ENCODE data around the gene DGLUCY.

The DGLUCY gene

GRCh38 chr14:91257328-91258010 lies 143.6 kb downstream of the DGLUCY start:
- H3K27me3 ChIP-seq (replicated peaks; ENCODE audit: control insufficient read depth, insufficient read depth, low read length): no peaks in the 10 kb centered on the region
- no peak overlapping the region for H3K4me3 ChIP-seq (replicated peaks; ENCODE audit: low read depth, low read length)
- TF ChIP-seq CTCF (IDR thresholded peaks at IDR 0.05; ENCODE audit: insufficient read depth, low read length, poor library complexity, severe bottlenecking): no peak
- no peak for DNase-seq (ENCODE audit: extremely low read depth, insufficient read length)
- no peaks in the 10 kb centered on the region for H3K36me3 ChIP-seq (ENCODE audit: control insufficient read depth, insufficient read depth, low read length)

GRCh38 chr14:91258011-91258618 lies 144.2 kb downstream of the DGLUCY start:
- no peak for TF ChIP-seq CTCF (IDR thresholded peaks at IDR 0.05; ENCODE audit: insufficient read depth, low read length, poor library complexity, severe bottlenecking)
- Histone ChIP-seq H3K36me3 (ENCODE audit: control insufficient read depth, insufficient read depth, low read length) (no peaks in the 10 kb centered on the region), H3K4me3 (replicated peaks; ENCODE audit: low read depth, low read length) (no peak overlapping the region), H3K27me3 (replicated peaks; ENCODE audit: control insufficient read depth, insufficient read depth, low read length) (no peaks in the 10 kb centered on the region)
- no peak for DNase-seq (ENCODE audit: extremely low read depth, insufficient read length)

DNA sequence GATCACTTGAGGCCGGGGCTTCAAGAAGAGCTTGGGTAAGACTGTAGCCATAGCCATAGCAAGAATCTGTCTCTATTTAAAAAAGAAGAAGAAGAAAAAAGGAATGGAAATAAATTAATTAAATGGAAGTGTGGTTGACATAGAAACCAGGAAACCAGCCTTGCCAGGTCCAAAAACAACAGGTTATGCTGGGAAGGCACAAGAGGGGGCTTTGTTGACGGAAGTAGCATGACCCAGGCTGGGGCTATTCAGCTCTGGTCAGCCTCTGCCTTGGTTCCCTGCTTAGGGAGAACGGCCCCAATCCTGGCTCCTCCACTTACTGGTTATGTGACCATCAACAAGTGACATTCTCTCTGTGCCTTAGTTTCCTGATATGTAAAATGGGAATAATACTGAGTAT lies 145.0 kb downstream of the DGLUCY start:
- no peak for TF ChIP-seq CTCF (IDR thresholded peaks at IDR 0.05; ENCODE audit: insufficient read depth, low read length, poor library complexity, severe bottlenecking)

GRCh38 chr14:91261115-91261514 lies 147.2 kb downstream of the DGLUCY start:
- Histone ChIP-seq H3K36me3 (ENCODE audit: control insufficient read depth, insufficient read depth, low read length) (no peaks in the 10 kb centered on the region), H3K4me3 (replicated peaks; ENCODE audit: low read depth, low read length) (no peak overlapping the region), H3K27me3 (replicated peaks; ENCODE audit: control insufficient read depth, insufficient read depth, low read length) (no peaks in the 10 kb centered on the region)
- TF ChIP-seq CTCF (IDR thresholded peaks at IDR 0.05; ENCODE audit: insufficient read depth, low read length, poor library complexity, severe bottlenecking): no peak
- DNase-seq (ENCODE audit: extremely low read depth, insufficient read length): no peak

More for the DNA sequence above, 145.0 kb downstream of the DGLUCY start:
- no peaks in the 10 kb centered on the region for H3K27me3 ChIP-seq (replicated peaks; ENCODE audit: control insufficient read depth, insufficient read depth, low read length)
- no peak overlapping the region for H3K4me3 ChIP-seq (replicated peaks; ENCODE audit: low read depth, low read length)
- no peak for DNase-seq (ENCODE audit: extremely low read depth, insufficient read length)
- no peaks in the 10 kb centered on the region for H3K36me3 ChIP-seq (ENCODE audit: control insufficient read depth, insufficient read depth, low read length)

- no peak for TF ChIP-seq CTCF (IDR thresholded peaks at IDR 0.05; ENCODE audit: insufficient read depth, low read length, poor library complexity, severe bottlenecking)
- H3K36me3 ChIP-seq (ENCODE audit: control insufficient read depth, insufficient read depth, low read length): no peaks in the 10 kb centered on the region
- H3K4me3 ChIP-seq (replicated peaks; ENCODE audit: low read depth, low read length): no peak overlapping the region
- no peaks in the 10 kb centered on the region for H3K27me3 ChIP-seq (replicated peaks; ENCODE audit: control insufficient read depth, insufficient read depth, low read length)
- DNase-seq (ENCODE audit: extremely low read depth, insufficient read length): no peak
Observed at GRCh38 chr14:91261986-91262549, 148.2 kb downstream of the DGLUCY start.

Measured in GM06990 (cell line).